Measurements from ENCODE around the gene ETHE1. TPM values are rescaled to one million over a fixed set of nuclear protein-coding genes. Genes with fewer than 3 reads are reported as not detected.

ETHE1 gene
- total and polyA plus RNA-seq, 4 donors: 30.4 to 45.1 (median 34.5) TPM

- no peak for TF ChIP-seq CTCF (IDR thresholded peaks at IDR 0.05; ENCODE audit: low read depth, low read length, missing input control)
- TF ChIP-seq EGR1 (IDR thresholded peaks at IDR 0.05; ENCODE audit: low read depth in 2 of 2): no peak
Measured at GRCh38 chr19:43482193-43482592, 44.8 kb downstream of the ETHE1 start (continued).

GRCh38 chr19:43481701-43482100, 45.3 kb downstream of the ETHE1 start:
- Histone ChIP-seq H3K27ac (ENCODE audit: low read depth in 1 of 2, low read length in 2 of 2) (no peak overlapping the region), H3K36me3 (ENCODE audit: control insufficient read depth in 4 of 4, insufficient read depth in 3 of 4, low read depth in 1 of 4, low read length in 3 of 4) (peaks cover 0 to 26% (median 9%) of the 10 kb centered on the region in 4 donors)

More at GRCh38 chr19:43481701-43482100, 45.3 kb downstream of the ETHE1 start:
- Histone ChIP-seq H3K4me1 (ENCODE audit: control insufficient read depth in 4 of 4, insufficient read depth in 4 of 4, low read length in 3 of 4) (no peaks in the 10 kb centered on the region), H3K9ac (ENCODE audit: low read depth in 1 of 2, low read length in 2 of 2) (no peak overlapping the region), H3K27me3 (ENCODE audit: control insufficient read depth in 4 of 4, insufficient read depth in 4 of 4, low read length in 3 of 4) (no peaks in the 10 kb centered on the region), H3K4me3 (ENCODE audit: low read depth in 1 of 3, low read length in 3 of 3) (no peak overlapping the region), H3K9me3 (ENCODE audit: control insufficient read depth in 4 of 4, low read length in 3 of 4) (no peaks in the 10 kb centered on the region)
- no peak for DNase-seq (ENCODE audit: low spot score)
- WGBS: 91% methylated on average over 6 of the region's 6 CpGs
- TF ChIP-seq CTCF (IDR thresholded peaks at IDR 0.05; ENCODE audit: low read depth, low read length, missing input control) (no peak), FOXA2 (IDR thresholded peaks at IDR 0.05) (no peak), REST (IDR thresholded peaks at IDR 0.05) (no peak), YY1 (IDR thresholded peaks at IDR 0.05) (no peak), MAX (IDR thresholded peaks at IDR 0.05) (no peak), SP1 (IDR thresholded peaks at IDR 0.05) (no peak), HNF4G (IDR thresholded peaks at IDR 0.05) (no peak), HNF4A (conservative IDR thresholded peaks at IDR 0.05) (no peak), JUND (IDR thresholded peaks at IDR 0.05) (no peak), ZBTB33 (IDR thresholded peaks at IDR 0.05) (no peak), TAF1 (conservative IDR thresholded peaks at IDR 0.05) (no peak), FOXA1 (IDR thresholded peaks at IDR 0.05) (no peak), EGR1 (IDR thresholded peaks at IDR 0.05; ENCODE audit: low read depth in 2 of 2) (no peak), RAD21 (IDR thresholded peaks at IDR 0.05) (no peak), ATF3 (IDR thresholded peaks at IDR 0.05) (no peak), NR2F2 (IDR thresholded peaks at IDR 0.05) (no peak), GABPA (IDR thresholded peaks at IDR 0.05 in 1 of 2, conservative IDR thresholded peaks at IDR 0.05 in 1 of 2) (no peak), RXRA (IDR thresholded peaks at IDR 0.05) (no peak)

Measured in liver (tissue), 9 donors.